NCI-H1694 treated with DMSO at 0.1 percent for 48 hours (cell line): Measurements from ENCODE around the gene PCBP2.
A peak's percentile ranks its signal among the peaks of the same experiment; 100 is the strongest.
"Not testable (repeated sequence)": the region's sequence is repeated elsewhere in the genome, so short reads cannot be mapped to it uniquely, and the experiment has no call there.

Source experiments
- DNase-seq: peaks from one replicate; lab custom pipeline; 2025; lab: John Stamatoyannopoulos, UW

The PCBP2 gene

GRCh38 chr12:53451661-53452158 is at the start of gene PCBP2:
TSS of gene PCBP2 (plus strand) at chr12:53452102. CDS start at chr12:53454801, 2,699 bp downstream.
- peak; percentile 97 for DNase-seq

- not testable (repeated sequence) for DNase-seq
Measured at GRCh38 chr12:53402351-53402750, 49.6 kb upstream of the PCBP2 start.

- DNase-seq = no peak
Measured at GRCh38 chr12:53402871-53403270, 49.0 kb upstream of the PCBP2 start.

GRCh38 chr12:53410951-53411350 is 41.0 kb upstream of the PCBP2 start:
- no peak for DNase-seq

- no peak for DNase-seq
Measured at GRCh38 chr12:53413485-53414204, 38.3 kb upstream of the PCBP2 start.

DNA sequence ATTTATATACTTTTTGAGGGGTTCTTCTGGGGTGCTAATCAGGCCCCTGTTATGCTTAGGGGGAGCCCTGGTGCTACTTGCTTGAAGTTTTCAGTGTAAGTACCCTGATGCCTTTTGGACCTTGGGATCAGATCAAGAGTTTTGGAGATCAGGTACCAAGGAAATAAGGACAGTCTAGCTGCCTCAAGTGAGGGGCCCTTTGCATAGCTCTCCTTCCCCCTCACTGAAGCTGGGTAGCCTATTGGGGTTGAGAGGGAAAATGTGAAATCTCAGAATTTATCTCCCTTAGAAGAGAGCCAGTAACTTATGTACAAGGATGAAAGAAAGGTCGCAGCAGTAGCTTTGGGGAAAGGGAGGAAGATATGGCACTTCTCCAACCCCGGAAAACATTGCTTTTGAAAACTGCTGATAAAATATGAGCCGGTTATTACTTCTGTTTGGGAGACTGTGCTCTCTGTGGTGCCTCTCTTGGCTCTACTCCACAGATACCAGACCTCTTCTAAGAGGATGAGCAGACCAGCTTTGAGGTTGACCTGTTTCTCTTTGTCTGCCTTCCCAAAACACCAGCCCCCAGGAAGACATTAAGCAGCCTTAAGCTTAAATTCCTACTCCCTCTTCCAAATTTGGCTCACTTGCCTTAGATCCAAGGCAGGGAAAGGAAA is 37.0 kb upstream of the PCBP2 start:
- no peak for DNase-seq

- not testable (repeated sequence) for DNase-seq
Measured at GRCh38 chr12:53415752-53416389, 36.0 kb upstream of the PCBP2 start.

DNA sequence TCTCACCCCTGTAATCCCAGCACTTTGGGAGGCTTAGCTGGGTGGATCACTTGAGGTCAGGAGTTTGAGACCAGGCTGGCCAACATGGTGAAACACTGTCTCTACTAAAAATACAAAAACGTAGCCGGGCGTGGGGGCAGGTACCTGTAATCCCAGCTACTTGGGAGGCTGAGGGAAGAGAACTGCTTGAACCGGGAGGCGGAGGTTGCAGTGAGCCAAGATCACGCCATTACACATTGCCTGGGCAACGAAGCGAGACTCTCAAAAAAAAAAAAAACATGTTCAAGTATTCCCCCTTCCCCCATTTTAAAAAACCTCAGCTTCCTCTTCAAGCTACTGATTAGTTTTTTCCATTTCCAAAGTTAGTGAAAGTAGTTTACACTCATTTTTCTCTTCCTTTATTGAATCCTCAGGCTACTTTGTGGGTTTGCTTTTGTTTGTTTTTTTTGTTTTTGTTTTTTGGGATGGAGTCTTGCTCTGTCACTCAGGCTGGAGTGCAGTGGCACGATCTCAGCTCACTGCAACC is 34.5 kb upstream of the PCBP2 start:
- DNase-seq = not testable (repeated sequence)

DNA sequence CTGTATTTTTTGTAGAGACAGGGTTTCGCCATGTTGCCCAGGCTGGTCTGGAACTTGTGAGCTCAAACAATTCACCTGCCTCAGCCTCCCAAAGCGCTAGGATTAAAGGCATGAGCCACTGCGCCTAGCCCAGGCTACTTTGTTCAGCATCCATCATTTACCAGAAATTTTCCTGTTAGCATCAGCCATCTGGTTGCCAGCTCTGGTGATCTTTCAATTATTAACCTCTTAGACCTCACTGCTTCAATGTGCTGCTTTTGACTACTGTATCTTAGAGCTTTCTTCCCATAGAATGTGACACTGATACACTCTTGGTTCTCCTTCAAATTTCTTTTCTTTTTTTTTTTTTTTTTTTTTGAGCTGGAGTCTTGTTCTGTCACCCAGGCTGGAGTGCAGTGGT is 33.7 kb upstream of the PCBP2 start:
- DNase-seq = no peak

GRCh38 chr12:53419756-53420155 is 32.1 kb upstream of the PCBP2 start:
- no peak for DNase-seq

DNA sequence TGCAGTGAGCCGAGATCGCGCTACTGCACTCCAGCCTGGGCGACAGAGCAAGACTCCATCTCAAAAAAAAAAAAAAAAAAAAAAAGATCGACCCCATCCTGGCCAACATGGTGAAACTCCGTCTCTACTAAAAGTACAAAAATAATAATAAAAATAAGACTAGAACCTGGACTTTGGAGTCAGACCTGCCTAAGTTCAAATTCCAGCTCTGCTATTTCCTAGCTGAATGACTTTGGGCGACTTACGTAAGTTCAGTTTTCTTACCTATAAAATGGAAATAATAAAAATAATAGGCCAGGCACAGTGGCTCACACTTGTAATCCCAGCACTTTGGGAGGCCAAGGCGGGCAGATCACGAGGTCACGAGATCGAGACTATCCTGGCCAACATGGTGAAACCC is 29.7 kb upstream of the PCBP2 start:
- DNase-seq = not testable (repeated sequence)

GRCh38 chr12:53423597-53423996 is 28.3 kb upstream of the PCBP2 start, which contains the start of gene AMHR2:
TSS of gene AMHR2 (plus strand) at chr12:53423855. CDS start at chr12:53423935, 80 bp downstream.
- DNase-seq = no peak

- no peak for DNase-seq
Measured at GRCh38 chr12:53424626-53425514, 27.0 kb upstream of the PCBP2 start.

GRCh38 chr12:53425515-53426150 is 26.3 kb upstream of the PCBP2 start:
- no peak for DNase-seq

DNA sequence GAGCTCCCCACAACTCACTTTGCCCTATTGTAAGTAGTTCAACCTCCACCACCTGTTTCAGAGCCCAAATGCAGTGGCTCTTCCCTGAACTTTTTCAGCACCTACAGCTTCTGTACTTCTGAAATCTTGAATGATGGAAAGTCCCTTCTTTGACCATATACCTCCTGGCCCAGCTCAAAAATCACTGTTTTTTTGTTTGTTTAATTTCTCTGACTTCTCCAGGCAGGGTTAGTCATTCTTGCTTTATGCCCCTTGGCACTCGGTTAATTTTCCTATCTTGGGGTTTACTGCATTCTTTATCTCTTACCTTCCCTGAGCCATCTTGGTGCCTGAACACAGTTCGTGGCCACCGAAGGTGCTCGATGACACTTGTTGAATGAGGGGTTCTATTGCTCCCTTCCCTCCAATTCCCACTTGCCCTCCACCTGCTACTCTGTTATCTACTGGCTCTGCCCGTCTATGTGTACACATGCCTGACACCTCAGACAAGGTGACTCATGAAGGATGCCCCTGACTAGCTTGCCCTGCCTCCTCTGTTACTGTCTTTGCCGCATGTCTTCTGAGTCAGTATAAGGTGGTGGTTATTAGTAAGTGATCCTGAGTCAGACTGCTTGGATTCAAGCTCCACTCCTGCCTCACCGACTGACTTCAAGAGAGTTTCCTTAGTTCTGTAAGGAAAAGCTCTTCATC is 23.9 kb upstream of the PCBP2 start:
- no peak for DNase-seq

DNA sequence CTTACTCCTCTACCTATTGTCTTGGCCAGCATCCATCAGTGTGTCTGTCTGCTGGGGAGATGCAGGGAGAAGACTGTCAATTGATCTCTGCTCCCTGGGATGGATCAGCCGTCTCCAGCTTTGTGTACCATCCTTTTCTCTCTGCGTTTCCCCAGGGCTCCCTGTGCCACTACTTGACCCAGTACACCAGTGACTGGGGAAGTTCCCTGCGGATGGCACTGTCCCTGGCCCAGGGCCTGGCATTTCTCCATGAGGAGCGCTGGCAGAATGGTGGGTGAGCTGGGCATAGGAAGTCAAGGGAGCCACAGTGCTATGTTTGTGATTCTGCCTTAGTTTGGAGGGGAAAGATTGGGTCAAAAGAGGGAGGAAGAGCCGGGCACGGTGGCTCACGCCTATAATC is 23.2 kb upstream of the PCBP2 start:
- no peak for DNase-seq

GRCh38 chr12:53430116-53430515 is 21.8 kb upstream of the PCBP2 start:
- no peak for DNase-seq

DNA sequence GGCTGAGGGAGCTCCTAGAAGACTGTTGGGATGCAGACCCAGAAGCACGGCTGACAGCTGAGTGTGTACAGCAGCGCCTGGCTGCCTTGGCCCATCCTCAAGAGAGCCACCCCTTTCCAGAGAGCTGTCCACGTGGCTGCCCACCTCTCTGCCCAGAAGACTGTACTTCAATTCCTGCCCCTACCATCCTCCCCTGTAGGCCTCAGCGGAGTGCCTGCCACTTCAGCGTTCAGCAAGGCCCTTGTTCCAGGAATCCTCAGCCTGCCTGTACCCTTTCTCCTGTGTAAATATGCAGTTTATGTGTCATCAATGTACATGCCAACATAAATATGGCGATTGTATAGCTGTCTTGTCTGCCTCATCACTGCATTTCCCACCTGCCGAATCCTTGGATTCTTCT is 20.7 kb upstream of the PCBP2 start:
- no peak for DNase-seq

DNA sequence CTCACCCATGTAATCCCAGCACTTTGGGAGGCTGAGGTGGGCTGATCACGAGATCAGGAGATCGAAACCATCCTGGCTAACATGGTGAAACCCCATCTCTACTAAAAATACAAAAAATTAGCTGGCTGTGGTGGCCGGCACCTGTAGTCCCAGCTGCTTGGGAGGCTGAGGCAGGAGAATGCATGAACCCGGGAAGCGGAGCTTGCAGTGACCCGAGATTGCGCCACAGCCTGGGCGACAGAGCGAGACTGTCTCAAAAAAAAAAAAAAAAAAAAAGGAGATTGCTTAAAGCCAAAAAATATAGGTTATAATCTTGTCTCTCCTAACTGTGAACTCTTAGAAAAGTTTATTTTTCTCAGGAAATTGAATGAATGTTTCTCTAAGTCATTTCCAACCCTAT is 16.6 kb upstream of the PCBP2 start:
- not testable (repeated sequence) for DNase-seq

DNA sequence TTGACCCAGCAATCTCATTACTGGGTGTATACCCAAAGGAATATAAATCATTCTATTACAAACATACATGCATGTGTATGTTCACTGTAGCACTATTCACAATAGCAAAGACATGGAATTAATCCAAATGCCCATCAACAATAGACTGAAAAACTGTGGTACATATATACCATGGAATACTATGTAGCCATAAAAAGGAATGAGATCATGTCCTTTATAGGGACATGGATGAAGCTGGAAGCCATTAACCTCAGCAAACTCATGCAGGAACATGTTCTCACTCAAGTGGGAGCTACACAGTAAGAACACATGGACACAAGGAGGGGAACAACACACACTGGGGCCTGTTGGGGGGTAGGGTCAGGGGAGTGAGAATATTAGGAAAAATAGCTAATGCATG is 12.3 kb upstream of the PCBP2 start:
- not testable (repeated sequence) for DNase-seq
